ENCODE data around the gene FER.
"Not testable (repeated sequence)": the region's sequence is repeated elsewhere in the genome, so short reads cannot be mapped to it uniquely, and the experiment has no call there.

Gene FER

DNA sequence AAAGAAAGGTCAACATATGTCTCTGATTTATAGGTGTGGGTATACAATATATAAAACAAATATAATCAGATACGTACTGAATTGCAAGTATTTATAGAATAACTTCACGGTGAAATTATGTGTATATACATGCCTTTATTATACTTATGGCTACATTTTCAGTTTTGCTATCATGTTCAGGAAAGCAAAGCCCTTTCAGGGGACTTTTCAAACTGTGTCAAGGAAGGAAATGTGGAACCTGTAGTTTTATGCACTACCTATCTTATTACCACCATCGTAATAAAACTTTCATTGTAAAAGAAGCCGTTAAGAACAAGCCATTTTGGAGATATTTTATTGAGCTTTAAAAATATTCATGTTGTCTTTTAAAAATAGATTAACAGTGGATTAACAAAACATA lies 404.9 kb downstream of the FER start:
- H3K4me3 ChIP-seq = no peak overlapping the region
- H3K4me1 ChIP-seq = no peaks in the 10 kb centered on the region
- H3K27me3 ChIP-seq = no peaks in the 10 kb centered on the region
- no peaks in the 10 kb centered on the region for H3K36me3 ChIP-seq
- no peak for TF ChIP-seq Cebpa-rat (IDR thresholded peaks at IDR 0.05)
- H4K20me1 ChIP-seq = no peaks in the 10 kb centered on the region
- H3K4me2 ChIP-seq = no peak overlapping the region
- no peak overlapping the region for H3K27ac ChIP-seq
- no peak overlapping the region for H3K9ac ChIP-seq
- H3K9me3 ChIP-seq = no peaks in the 10 kb centered on the region

DNA sequence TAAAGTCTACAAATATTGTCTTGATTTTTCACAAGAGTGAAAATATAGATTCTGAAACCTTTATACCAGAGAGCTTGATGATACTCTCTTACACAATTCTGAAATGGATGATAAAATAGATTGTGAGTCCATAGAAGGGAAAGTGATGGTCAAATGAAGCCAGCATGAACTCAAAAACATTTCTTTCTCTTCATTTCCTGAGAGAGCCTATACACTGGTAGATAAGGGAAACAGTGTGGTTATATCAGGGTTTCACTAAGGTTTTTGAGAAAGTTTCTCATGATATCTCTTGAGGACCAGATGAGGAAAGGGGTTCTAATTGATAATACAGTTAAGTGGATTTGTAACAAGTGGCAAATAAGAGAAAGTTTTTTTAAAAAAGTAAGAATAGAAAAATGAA lies 407.9 kb downstream of the FER start:
- Histone ChIP-seq H3K27ac (no peak overlapping the region), H3K9ac (no peak overlapping the region), H4K20me1 (no peaks in the 10 kb centered on the region), H3K27me3 (no peaks in the 10 kb centered on the region), H3K4me2 (no peak overlapping the region), H3K36me3 (no peaks in the 10 kb centered on the region), H3K9me3 (no peaks in the 10 kb centered on the region), H3K4me1 (no peaks in the 10 kb centered on the region), H3K4me3 (no peak overlapping the region)
- no peak for TF ChIP-seq Cebpa-rat (IDR thresholded peaks at IDR 0.05)

DNA sequence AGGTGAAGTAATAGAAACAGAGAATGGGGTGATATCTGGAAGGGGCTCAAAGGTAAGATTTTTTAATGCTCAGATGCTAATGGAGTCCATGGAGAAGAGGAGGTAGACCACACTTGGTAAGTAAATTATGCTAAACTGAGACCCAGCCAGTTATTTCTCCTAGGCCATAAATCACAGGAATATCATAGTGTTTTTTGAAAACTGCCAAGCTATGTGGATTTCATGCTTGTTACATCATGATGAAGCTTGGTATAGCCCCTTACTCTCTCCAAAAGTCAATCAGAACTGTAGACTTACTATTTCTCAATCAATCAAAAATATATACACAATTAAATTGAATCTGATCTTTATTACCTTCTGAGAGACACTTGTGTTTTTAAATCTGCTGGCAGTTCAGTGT lies 409.2 kb downstream of the FER start:
- no peak for TF ChIP-seq Cebpa-rat (IDR thresholded peaks at IDR 0.05)
- no peaks in the 10 kb centered on the region for H3K9me3 ChIP-seq
- no peak overlapping the region for H3K4me2 ChIP-seq
- no peak overlapping the region for H3K9ac ChIP-seq
- H3K4me1 ChIP-seq = no peaks in the 10 kb centered on the region
- no peak overlapping the region for H3K27ac ChIP-seq
- no peaks in the 10 kb centered on the region for H3K27me3 ChIP-seq
- H4K20me1 ChIP-seq = no peaks in the 10 kb centered on the region
- H3K36me3 ChIP-seq = no peaks in the 10 kb centered on the region
- no peak overlapping the region for H3K4me3 ChIP-seq

GRCh38 chr5:109160468-109160867 lies 412.8 kb downstream of the FER start:
- H3K4me2 ChIP-seq = no peak overlapping the region
- H3K27me3 ChIP-seq = no peaks in the 10 kb centered on the region
- no peaks in the 10 kb centered on the region for H4K20me1 ChIP-seq
- H3K9me3 ChIP-seq = no peaks in the 10 kb centered on the region
- TF ChIP-seq Cebpa-rat (IDR thresholded peaks at IDR 0.05) = no peak
- H3K4me3 ChIP-seq = no peak overlapping the region
- no peaks in the 10 kb centered on the region for H3K4me1 ChIP-seq
- no peaks in the 10 kb centered on the region for H3K36me3 ChIP-seq
- H3K27ac ChIP-seq = no peak overlapping the region
- no peak overlapping the region for H3K9ac ChIP-seq

- no peak overlapping the region for H3K4me2 ChIP-seq
- H3K4me1 ChIP-seq = no peaks in the 10 kb centered on the region
- no peaks in the 10 kb centered on the region for H3K9me3 ChIP-seq
- H4K20me1 ChIP-seq = no peaks in the 10 kb centered on the region
- H3K27ac ChIP-seq = no peak overlapping the region
- H3K9ac ChIP-seq = no peak overlapping the region
- no peaks in the 10 kb centered on the region for H3K27me3 ChIP-seq
- no peak overlapping the region for H3K4me3 ChIP-seq
- TF ChIP-seq Cebpa-rat (IDR thresholded peaks at IDR 0.05) = no peak
- H3K36me3 ChIP-seq = no peaks in the 10 kb centered on the region
Measured at GRCh38 chr5:109161914-109162683, 414.4 kb downstream of the FER start.

DNA sequence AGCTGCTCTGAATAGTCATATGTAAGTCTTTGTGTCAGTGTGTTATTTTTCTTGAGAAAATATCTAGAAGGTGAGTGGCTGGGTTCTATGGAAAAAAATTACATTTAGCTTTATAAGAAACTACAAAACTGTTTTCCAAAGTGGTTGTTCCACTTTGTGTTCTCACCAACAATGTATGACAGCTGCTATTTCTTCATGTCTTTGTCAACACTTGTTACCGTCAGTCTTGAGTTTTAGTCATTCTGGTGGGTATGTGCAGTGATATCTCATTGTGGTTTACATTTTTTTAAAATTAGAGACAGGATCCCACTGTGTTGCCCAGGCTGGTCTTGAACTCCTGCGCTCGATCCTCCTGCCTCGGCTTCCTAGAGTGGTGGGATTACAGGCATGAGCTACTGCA lies 415.6 kb downstream of the FER start:
- Histone ChIP-seq H3K4me2 (no peak overlapping the region), H4K20me1 (no peaks in the 10 kb centered on the region), H3K4me3 (no peak overlapping the region), H3K27me3 (no peaks in the 10 kb centered on the region), H3K27ac (no peak overlapping the region), H3K9ac (no peak overlapping the region), H3K36me3 (no peaks in the 10 kb centered on the region), H3K9me3 (no peaks in the 10 kb centered on the region), H3K4me1 (no peaks in the 10 kb centered on the region)
- TF ChIP-seq Cebpa-rat (IDR thresholded peaks at IDR 0.05) = no peak

DNA sequence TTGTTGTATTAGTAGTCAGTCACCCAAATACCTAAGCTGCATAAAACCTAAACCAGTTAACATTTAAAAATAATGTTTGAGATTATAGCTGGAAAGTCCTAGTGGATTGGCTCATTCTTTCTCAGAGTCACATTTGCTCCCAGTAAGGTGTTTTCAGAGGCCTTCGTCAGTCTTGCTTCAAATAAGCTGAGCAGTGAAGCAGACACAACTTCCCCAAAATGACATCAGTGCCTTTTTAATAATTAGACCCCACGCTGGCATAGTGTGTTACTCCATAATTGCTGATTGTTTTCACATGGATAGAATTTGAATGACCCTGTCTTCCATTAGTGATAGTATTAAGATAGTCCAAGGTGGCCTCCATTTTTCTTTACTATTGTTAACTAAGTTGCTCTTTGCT lies 416.3 kb downstream of the FER start:
- Histone ChIP-seq H3K9me3 (no peaks in the 10 kb centered on the region), H4K20me1 (no peaks in the 10 kb centered on the region), H3K9ac (no peak overlapping the region), H3K36me3 (no peaks in the 10 kb centered on the region), H3K4me2 (no peak overlapping the region), H3K4me3 (no peak overlapping the region), H3K27me3 (no peaks in the 10 kb centered on the region), H3K4me1 (no peaks in the 10 kb centered on the region), H3K27ac (no peak overlapping the region)
- TF ChIP-seq Cebpa-rat (IDR thresholded peaks at IDR 0.05) = no peak

- Histone ChIP-seq H3K9me3 (no peaks in the 10 kb centered on the region), H3K4me2 (no peak overlapping the region), H3K4me1 (no peaks in the 10 kb centered on the region), H3K9ac (no peak overlapping the region), H3K27ac (no peak overlapping the region), H3K36me3 (no peaks in the 10 kb centered on the region), H3K27me3 (no peaks in the 10 kb centered on the region), H3K4me3 (no peak overlapping the region), H4K20me1 (no peaks in the 10 kb centered on the region)
- no peak for TF ChIP-seq Cebpa-rat (IDR thresholded peaks at IDR 0.05)
Measured at GRCh38 chr5:109167586-109167985, 419.9 kb downstream of the FER start.

DNA sequence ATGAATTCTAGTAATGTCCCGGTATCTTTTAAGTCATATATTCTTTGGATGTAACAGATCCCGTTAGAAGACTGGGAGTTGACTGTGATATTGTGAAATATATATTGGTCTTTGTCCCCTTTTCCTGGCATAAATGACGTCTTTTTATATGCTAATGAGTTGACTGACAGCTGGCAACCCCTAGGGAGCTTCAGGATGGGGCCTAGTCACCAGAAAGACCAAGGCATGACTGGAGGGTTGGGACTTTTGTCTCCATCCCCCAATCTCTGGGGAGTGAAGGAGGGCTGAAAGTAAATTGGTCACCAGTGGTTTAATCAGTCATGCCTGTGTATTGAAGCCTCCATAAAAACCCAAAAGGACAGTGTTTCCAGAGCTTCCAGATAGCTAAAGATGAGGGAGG lies 420.5 kb downstream of the FER start:
- H3K36me3 ChIP-seq = no peaks in the 10 kb centered on the region
- no peak overlapping the region for H3K4me3 ChIP-seq
- no peak overlapping the region for H3K9ac ChIP-seq
- no peaks in the 10 kb centered on the region for H4K20me1 ChIP-seq
- no peaks in the 10 kb centered on the region for H3K9me3 ChIP-seq
- H3K27ac ChIP-seq = no peak overlapping the region
- no peak for TF ChIP-seq Cebpa-rat (IDR thresholded peaks at IDR 0.05)
- H3K4me2 ChIP-seq = no peak overlapping the region
- H3K4me1 ChIP-seq = no peaks in the 10 kb centered on the region
- no peaks in the 10 kb centered on the region for H3K27me3 ChIP-seq

DNA sequence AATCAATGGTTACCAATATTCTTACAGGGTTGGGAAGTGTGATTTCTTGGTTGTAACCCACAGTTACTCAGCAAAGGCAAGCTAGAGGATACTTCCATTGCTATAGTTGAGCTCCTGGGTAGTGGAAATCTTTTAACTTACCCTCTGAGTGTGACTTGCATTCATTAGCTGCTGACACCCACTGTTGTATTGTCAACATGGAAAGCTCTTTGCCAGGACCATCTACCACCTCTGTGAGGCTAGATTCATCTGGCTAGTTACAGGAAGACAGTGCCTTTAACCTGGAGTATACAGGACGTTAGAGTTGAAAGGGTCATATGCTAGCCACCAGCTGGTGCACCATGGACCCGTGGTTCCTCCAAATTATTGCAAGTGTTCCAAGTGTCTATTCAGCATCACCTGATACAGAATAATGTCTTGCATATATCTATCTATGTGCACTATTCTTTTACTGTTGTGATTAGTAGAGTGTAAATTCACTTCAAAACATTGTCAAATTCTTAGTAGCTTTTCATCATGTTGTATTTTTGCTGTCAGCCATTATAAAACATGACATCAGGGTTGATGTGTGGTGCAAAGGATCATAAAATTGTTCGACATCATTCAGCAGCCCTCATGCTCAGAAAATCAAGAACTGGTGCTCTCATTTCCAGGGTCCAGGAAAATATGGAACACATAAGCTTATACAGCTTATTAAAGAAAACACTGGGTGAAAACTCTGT lies 423.1 kb downstream of the FER start:
- H3K4me3 ChIP-seq = no peak overlapping the region
- no peaks in the 10 kb centered on the region for H3K4me1 ChIP-seq
- no peaks in the 10 kb centered on the region for H3K36me3 ChIP-seq
- no peak overlapping the region for H3K9ac ChIP-seq
- no peak overlapping the region for H3K4me2 ChIP-seq
- no peaks in the 10 kb centered on the region for H4K20me1 ChIP-seq
- TF ChIP-seq Cebpa-rat (IDR thresholded peaks at IDR 0.05) = no peak
- no peak overlapping the region for H3K27ac ChIP-seq
- H3K27me3 ChIP-seq = no peaks in the 10 kb centered on the region
- no peaks in the 10 kb centered on the region for H3K9me3 ChIP-seq

DNA sequence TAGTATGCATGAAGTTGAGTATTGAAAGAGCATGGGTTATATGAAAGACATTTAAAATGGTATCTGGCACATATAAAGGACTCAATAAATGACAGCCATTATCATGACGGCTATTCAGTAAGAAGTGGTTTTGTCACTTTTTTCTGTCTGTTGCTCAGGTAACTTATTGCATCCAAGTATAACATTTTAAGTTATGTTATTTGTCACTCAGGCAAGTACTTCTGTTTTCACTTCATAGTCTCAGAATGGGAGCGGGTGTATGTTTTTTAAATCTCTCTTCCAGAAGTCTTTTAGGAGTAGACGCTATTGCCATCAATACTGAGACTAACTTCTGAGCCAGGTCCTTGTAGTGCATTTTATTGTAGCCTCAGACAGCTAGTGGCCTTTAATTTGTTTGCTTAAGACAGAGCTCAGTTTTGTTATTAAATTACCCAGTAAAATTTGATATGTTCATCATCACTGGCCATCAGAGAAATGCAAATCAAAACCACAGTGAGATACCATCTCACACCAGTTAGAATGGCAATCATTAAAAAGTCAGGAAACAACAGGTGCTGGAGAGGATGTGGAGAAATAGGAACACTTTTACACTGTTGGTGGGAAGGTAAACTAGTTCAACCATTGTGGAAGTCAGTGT lies 423.9 kb downstream of the FER start:
- not testable (repeated sequence) for H4K20me1 ChIP-seq, H3K27ac ChIP-seq, H3K4me3 ChIP-seq, H3K4me2 ChIP-seq, H3K36me3 ChIP-seq, H3K27me3 ChIP-seq, H3K9me3 ChIP-seq, H3K4me1 ChIP-seq, H3K9ac ChIP-seq
